ENCODE measurements around the gene ERC2. TPM values are rescaled to one million over a fixed set of nuclear protein-coding genes. Genes with fewer than 3 reads are reported as not detected.

The ERC2 gene
- total RNA-seq, 1 experiment from 2014 or later = 0.90 TPM

GRCh38 chr3:55564726-55565125, 903.5 kb downstream of the ERC2 start:
- intact Hi-C loops (cut with micrococcal nuclease; ENCODE audit: unreplicated experiment) = no loop called here
- Histone ChIP-seq H3K36me3 (ENCODE audit: insufficient read depth, low read length, poor library complexity, severe bottlenecking) (no peaks in the 10 kb centered on the region), H3K4me1 (ENCODE audit: insufficient read depth, low read length, poor library complexity, severe bottlenecking) (no peaks in the 10 kb centered on the region), H3K27me3 (replicated peaks; ENCODE audit: insufficient read depth, low read depth, low read length, poor library complexity) (no peaks in the 10 kb centered on the region), H3K27ac (ENCODE audit: low read depth, low read length, poor library complexity, severe bottlenecking) (no peak overlapping the region), H3K4me3 (ENCODE audit: low read depth, low read length, poor library complexity, severe bottlenecking) (no peak overlapping the region), H3K9me3 (ENCODE audit: low read depth, low read length, poor library complexity, severe bottlenecking) (no peaks in the 10 kb centered on the region)
- TF ChIP-seq EZH2 (IDR thresholded peaks at IDR 0.05; ENCODE audit: borderline replicate concordance, low read depth, low read length, poor library complexity, severe bottlenecking) (no peak), CTCF (conservative IDR thresholded peaks at IDR 0.05; ENCODE audit: low read depth, low read length) (no peak)
- POLR2A ChIA-PET (ENCODE audit: low non-redundant PET) = no interaction called here
- no peak for DNase-seq (ENCODE audit: low spot score)
- CTCF ChIA-PET = no interaction called here
- no TSS peak for BruUV-seq (replicated peaks)

- H3K4me3 ChIP-seq (ENCODE audit: low read depth, low read length, poor library complexity, severe bottlenecking) = no peak overlapping the region
- CTCF ChIA-PET = no interaction called here
- no peaks in the 10 kb centered on the region for H3K4me1 ChIP-seq (ENCODE audit: insufficient read depth, low read length, poor library complexity, severe bottlenecking)
- POLR2A ChIA-PET (ENCODE audit: low non-redundant PET) = no interaction called here
- no peak overlapping the region for H3K27ac ChIP-seq (ENCODE audit: low read depth, low read length, poor library complexity, severe bottlenecking)
- no TSS peak for BruUV-seq (replicated peaks)
- no peaks in the 10 kb centered on the region for H3K27me3 ChIP-seq (replicated peaks; ENCODE audit: insufficient read depth, low read depth, low read length, poor library complexity)
- no peaks in the 10 kb centered on the region for H3K9me3 ChIP-seq (ENCODE audit: low read depth, low read length, poor library complexity, severe bottlenecking)
- no peaks in the 10 kb centered on the region for H3K36me3 ChIP-seq (ENCODE audit: insufficient read depth, low read length, poor library complexity, severe bottlenecking)
- no peak for DNase-seq (ENCODE audit: low spot score)
- TF ChIP-seq EZH2 (IDR thresholded peaks at IDR 0.05; ENCODE audit: borderline replicate concordance, low read depth, low read length, poor library complexity, severe bottlenecking) = no peak
- no peak for TF ChIP-seq CTCF (conservative IDR thresholded peaks at IDR 0.05; ENCODE audit: low read depth, low read length)
- intact Hi-C loops (cut with micrococcal nuclease; ENCODE audit: unreplicated experiment) = no loop called here
These were observed 905.6 kb downstream of the ERC2 start for GRCh38 chr3:55562700-55563099.

DNA sequence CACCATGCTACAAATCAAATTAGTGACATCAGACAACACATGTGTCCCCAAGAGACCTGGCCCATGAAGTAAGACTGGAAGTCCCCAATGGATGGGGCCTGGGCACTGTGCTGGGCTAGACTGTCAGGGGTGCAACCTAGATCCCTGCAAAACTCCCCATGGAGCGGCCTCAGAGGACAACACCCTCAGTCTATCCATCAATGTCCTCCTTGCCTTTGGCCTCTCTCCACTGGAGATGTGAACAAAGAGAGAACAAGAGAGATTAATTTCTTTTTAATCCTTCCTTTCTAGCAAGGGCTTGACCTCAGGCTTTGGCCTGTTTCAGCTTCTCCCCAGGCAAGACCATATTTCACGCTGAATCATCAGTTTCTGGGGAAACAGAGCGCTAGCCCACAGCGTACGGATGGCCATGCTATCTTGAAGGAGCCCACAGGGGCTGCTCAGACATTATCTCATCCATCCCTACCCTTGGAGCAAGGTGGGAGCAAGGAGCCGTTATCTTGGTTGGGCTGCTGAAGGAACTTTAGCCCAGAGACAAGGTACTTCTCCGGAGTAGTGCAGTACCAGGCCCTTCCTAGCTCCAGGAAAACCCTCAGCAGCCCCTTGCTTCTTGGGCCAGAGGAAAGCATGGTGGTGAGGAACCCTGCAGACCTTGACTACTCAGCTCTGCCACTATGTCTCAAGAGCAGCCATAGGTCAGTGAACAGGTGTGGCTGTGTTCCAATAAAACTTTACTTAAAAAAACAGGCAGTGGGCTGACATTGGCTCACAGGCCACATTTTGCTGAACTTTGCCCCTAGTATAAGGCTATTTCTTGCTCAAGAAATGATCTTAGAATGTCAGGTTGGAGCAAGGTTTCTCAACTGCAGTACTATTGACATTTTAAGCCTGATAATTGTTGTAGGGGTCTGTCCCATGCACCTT, 908.5 kb downstream of the ERC2 start:
- intact Hi-C loops (cut with micrococcal nuclease; ENCODE audit: unreplicated experiment) = no loop called here
- H3K27me3 ChIP-seq (replicated peaks; ENCODE audit: insufficient read depth, low read depth, low read length, poor library complexity) = no peaks in the 10 kb centered on the region
- CTCF ChIA-PET = no interaction called here
- no peak for DNase-seq (ENCODE audit: low spot score)
- TF ChIP-seq CTCF (conservative IDR thresholded peaks at IDR 0.05; ENCODE audit: low read depth, low read length) = no peak
- TF ChIP-seq EZH2 (IDR thresholded peaks at IDR 0.05; ENCODE audit: borderline replicate concordance, low read depth, low read length, poor library complexity, severe bottlenecking) = no peak
- H3K36me3 ChIP-seq (ENCODE audit: insufficient read depth, low read length, poor library complexity, severe bottlenecking) = no peaks in the 10 kb centered on the region
- BruUV-seq (replicated peaks) = no TSS peak
- no peaks in the 10 kb centered on the region for H3K9me3 ChIP-seq (ENCODE audit: low read depth, low read length, poor library complexity, severe bottlenecking)
- no peaks in the 10 kb centered on the region for H3K4me1 ChIP-seq (ENCODE audit: insufficient read depth, low read length, poor library complexity, severe bottlenecking)
- no peak overlapping the region for H3K27ac ChIP-seq (ENCODE audit: low read depth, low read length, poor library complexity, severe bottlenecking)
- no peak overlapping the region for H3K4me3 ChIP-seq (ENCODE audit: low read depth, low read length, poor library complexity, severe bottlenecking)
- POLR2A ChIA-PET (ENCODE audit: low non-redundant PET) = no interaction called here

Measured in A673 (cell line).